Measurements from ENCODE around the gene ZBED4. TPM values are rescaled to one million over a fixed set of nuclear protein-coding genes. Genes with fewer than 3 reads are reported as not detected.
A peak's percentile ranks its signal among the peaks of the same experiment; 100 is the strongest.

ZBED4 gene
- total RNA-seq, 1 donor from 2014 or later = 4.8 TPM

GRCh38 chr22:49825944-49826602 is 27.6 kb upstream of the ZBED4 start:
- ATAC-seq (no peak), DNase-seq (ENCODE audit: missing footprints) (no peak)
- intact Hi-C loops (cut with DNase I) = no loop called here

DNA sequence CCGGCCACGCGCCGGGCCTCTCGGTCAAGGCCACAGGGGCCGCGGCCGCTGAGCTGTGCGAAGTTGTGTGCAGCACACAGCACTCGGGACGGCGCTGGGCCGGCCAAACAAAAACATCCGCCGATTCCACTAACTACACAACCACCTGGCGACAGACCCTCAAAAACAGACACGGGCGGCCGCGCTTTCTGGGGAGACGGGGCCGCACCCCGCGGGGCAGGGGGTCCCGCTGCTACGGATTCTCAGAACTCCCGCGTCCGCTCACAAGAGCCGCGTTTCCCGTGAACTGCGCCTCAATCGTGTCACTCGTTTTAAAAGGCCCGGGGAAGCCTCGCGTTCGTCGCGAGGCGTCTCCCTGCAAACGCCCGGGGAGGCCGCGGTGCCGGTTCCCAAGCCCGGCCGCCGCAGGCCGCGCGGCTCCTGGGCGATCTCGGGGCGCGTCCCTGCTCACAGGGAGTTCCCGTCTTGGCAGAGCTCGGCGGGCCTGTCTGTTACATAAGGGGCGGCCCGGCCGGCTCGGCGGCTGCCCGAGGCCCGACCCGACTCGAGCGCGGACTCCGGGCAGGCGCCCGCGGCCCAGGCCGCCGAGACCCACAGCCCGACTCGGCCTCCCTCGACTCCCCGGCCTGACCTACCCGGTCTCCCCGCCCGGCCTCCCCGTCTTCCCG is 26.9 kb upstream of the ZBED4 start:
- DNase-seq (ENCODE audit: missing footprints) (peak; percentile 83), ATAC-seq (peak; percentile 66)
- intact Hi-C loops (cut with DNase I) = no loop called here

- ATAC-seq (peak; percentile 8), DNase-seq (ENCODE audit: missing footprints) (no peak)
- intact Hi-C loops (cut with DNase I) = no loop called here
Measured at GRCh38 chr22:49827271-49827852, 26.3 kb upstream of the ZBED4 start.

GRCh38 chr22:49827853-49828598 is 25.6 kb upstream of the ZBED4 start, which contains the start of gene BRD1:
Gene BRD1, minus strand, starts transcription at chr22:49827873. Its CDS starts 3,556 bp downstream, at chr22:49824317.
- DNase-seq (ENCODE audit: missing footprints) = peak; percentile 87
- intact Hi-C loops (cut with DNase I) = no loop called here
- ATAC-seq = peak; percentile 81

- DNase-seq (ENCODE audit: missing footprints) (peak; percentile 70), ATAC-seq (no peak)
- intact Hi-C loops (cut with DNase I) = no loop called here
Measured at GRCh38 chr22:49828599-49828965, 25.1 kb upstream of the ZBED4 start.

DNA sequence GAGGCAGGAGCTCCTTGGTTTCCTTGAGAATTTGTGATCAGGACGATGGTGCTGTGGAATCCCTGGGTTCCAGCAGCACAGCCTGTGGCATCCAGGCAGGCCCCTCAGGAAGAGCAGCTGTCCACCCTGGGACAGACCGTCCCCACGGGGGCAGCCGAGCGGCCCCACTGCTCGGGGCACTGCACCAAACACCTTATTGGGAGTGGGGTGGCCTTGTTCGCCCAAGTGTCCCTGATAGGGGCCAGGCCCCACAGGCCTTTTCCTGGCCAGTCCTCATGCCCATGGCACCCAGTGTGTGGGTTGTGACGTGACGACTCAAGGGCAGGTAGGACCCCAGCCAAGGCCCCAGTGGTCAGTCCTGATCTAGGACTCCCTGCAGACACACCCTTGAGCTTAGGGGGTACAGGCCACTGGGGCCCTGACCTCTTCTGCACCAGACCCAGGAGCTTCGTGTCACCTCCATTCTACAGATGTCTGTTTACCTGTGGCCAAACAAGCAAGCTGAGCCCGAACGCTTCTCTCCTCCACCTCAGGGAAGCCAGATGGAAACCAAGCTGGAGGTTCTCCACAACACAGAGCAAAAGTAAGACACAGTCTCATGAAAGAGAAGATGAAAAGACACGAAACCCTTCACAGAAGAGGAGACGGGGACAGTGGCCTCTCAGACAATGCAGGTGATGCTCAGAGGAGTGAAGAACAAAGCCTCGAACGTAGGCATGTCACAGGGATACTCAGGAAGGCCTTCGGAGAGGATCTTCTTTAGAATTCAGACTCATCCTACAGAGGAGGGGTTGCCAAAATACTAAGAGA is 24.4 kb upstream of the ZBED4 start:
- intact Hi-C loops (cut with DNase I) = no loop called here

DNA sequence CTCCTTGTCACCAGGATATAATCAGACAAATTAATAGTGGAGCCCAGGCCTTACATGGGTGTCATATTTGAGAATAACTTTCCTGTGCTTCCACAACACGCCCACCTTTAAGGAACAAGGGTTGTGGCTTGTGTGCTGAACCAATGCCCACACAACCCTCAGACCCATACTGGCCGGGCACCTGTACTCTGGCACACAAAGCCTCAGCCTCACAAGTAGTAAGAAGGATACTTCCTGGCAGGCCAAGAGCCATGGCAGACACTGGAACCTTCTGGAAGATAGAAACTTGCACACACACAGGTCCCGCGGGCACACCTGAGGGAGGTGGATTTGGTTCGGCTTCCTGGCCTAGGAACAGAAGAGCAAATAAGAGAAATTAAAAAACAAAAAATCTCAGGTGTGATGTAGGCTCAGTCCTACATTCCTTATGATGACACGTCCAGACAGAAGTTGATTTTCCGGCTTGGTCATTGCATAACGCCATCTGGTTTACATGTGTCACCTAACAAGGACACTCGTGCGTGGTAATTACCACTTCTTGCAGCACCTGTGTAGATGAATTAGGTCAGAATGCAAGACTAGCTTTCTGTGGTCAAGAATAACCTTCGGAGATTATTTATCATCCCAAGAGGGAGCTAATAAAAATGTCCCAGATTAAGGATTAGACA is 20.2 kb upstream of the ZBED4 start:
- ATAC-seq (no peak), DNase-seq (ENCODE audit: missing footprints) (no peak)
- intact Hi-C loops (cut with DNase I) = no loop called here

More for the DNA sequence above, 24.4 kb upstream of the ZBED4 start:
- ATAC-seq (no peak), DNase-seq (ENCODE audit: missing footprints) (peak; percentile 51)

- intact Hi-C loops (cut with DNase I) = no loop called here
- DNase-seq (ENCODE audit: missing footprints) = peak; percentile 65
- ATAC-seq = no peak
Measured at GRCh38 chr22:49838771-49839717, 14.6 kb upstream of the ZBED4 start.

DNA sequence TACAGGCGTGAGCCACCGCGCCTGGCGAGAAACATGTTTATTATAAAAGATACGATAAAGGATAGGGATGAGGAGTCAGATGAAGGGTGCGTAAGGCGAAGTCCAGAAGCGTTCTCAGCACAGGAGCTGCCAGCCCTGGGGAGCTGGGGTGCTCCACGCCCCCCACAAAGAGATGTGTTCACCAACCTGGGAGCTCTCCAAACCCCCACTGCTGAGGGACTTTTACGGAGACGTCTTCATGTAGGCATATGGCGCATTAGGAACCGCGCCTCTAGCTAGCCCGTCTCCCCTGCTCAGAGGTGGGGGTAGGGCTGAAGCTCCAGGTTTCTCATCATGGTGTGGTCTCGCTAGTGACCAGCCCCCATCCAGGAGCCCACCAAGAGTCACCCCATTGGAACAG is 8.4 kb upstream of the ZBED4 start:
- DNase-seq (ENCODE audit: missing footprints) = no peak
- ATAC-seq = no peak
- intact Hi-C loops (cut with DNase I) = no loop called here

- DNase-seq (ENCODE audit: missing footprints) = no peak
- intact Hi-C loops (cut with DNase I) = no loop called here
Measured at GRCh38 chr22:49845666-49846459, 7.8 kb upstream of the ZBED4 start.

DNA sequence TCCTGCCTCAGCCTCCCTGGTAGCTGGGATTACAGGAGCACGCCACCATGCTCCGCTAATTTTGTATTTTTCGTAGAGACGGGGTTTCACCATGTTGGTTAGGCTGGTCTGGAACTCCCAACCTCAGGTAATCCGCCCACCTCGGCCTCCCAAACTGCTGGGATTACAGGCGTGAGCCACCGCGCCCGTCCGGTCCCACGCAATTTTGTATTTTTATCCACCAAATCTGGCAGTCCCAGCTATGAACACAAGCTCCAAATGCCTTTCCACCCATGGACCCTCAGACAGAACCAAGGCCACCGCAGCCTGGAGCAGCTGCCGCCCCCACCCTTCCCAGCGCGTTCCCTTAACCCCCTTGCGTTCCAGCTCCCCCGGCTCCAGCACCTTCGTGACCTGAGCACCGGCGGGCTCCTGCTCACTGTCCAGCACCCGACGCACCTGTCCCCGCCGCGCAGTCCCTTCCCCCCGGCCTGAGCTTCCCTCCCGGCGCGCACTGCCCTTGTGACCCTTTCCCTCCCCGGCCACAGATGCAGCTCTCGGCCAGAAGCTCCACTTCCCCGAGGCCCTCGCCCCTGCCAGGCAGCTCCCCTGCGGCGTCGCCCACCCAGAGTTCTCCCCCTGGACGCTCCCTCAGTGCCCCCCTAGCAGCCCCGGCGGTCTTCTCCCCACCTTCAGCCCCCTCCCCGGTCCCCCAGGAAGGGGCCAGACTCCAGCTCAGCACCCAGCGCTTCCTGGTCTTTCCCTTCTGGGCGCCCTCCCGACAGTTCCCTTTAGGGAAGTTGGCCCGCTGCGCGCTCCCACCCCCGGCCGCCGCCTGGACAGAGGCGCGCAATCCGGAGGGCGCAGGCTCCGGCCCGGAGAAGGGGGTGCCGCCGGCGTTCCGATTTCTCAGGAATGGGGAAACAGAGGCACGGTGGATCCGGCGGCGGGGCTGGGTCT is 5.6 kb upstream of the ZBED4 start:
- ATAC-seq (no peak), DNase-seq (ENCODE audit: missing footprints) (peak; percentile 83)
- intact Hi-C loops (cut with DNase I) = no loop called here

More at GRCh38 chr22:49845666-49846459, 7.8 kb upstream of the ZBED4 start:
- ATAC-seq = no peak

DNA sequence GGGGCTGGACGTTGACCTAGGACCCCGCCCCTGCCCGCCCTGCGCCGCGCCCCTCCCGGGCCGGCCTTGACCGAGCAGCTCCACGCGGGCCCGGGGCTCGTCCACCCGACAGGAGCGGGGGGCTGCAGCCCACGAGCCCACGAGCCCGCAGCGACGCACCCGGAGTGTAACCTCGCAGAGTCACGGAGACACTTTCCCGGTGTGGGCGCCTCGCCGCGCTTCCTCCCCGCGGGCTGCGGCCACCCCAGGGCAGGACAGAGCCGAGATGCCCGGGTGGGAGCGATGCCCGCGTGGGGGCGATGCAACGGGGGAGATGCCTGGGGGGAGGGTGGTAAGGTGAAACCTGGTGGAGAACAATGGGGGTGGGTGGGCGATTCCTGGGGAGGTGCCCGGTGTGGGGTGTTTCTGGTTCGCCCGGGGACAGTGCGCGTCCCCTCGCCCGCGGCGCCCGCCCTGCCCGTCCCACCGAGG is 4.9 kb upstream of the ZBED4 start:
- intact Hi-C loops (cut with DNase I) = no loop called here
- DNase-seq (ENCODE audit: missing footprints) (no peak), ATAC-seq (no peak)

DNA sequence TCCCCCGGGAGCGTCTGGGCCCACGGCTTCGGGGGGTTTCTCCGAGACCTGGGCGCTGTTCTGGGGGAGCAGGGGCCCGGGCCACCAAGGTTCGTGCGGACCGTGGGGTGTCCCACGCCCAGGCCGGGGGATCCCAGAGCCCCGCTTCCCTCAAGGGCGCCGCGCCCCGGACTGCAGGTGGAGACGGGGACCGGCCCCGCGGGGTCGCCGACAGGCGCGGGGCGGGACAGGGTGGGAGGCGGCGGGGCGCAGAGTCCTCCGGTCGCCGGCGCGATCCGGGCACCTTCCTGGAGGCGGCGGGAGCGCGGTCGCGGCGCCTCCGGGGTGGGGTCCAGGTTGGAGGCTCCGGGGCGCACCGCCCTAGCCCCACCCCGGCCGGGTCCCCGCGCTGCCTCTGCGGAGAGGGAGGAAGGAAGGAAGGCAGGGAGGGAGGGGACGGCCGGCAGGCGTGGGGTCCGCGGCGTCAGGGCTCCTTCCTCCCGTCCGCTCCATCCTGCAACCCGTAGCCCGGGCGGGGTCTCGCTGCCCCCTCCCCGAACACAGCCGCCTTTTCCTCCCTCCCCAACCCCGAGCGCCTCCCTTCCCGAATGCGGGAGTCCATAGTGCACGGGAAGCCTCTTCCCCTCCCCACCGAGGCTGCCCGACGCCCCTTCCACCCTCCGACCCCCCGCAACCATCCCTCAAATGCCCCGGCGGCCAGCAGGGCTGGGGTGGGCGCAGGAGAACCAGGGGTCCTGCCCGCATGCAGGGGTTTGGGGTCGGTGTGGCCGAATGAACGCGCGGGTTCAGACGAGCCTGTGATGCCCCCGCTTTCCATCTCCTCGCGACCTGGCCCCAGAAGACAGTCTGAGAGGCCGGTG is 4.3 kb upstream of the ZBED4 start:
- DNase-seq (ENCODE audit: missing footprints) (no peak), ATAC-seq (no peak)
- intact Hi-C loops (cut with DNase I) = loop anchor here (5.0 kb wide), 1 partner anchor 68 kb away; the partner anchor contains the start of genes ALG12 and CRELD2
